Stromal cell of bone marrow (primary cell): ENCODE measurements around the gene SULT2B1.

Experiments
- DNase-seq: peaks from one replicate; pipeline ENCODE4 v3.0.0-alpha.2; 2012; ENCODE audit warnings: low read depth

Gene SULT2B1

DNA sequence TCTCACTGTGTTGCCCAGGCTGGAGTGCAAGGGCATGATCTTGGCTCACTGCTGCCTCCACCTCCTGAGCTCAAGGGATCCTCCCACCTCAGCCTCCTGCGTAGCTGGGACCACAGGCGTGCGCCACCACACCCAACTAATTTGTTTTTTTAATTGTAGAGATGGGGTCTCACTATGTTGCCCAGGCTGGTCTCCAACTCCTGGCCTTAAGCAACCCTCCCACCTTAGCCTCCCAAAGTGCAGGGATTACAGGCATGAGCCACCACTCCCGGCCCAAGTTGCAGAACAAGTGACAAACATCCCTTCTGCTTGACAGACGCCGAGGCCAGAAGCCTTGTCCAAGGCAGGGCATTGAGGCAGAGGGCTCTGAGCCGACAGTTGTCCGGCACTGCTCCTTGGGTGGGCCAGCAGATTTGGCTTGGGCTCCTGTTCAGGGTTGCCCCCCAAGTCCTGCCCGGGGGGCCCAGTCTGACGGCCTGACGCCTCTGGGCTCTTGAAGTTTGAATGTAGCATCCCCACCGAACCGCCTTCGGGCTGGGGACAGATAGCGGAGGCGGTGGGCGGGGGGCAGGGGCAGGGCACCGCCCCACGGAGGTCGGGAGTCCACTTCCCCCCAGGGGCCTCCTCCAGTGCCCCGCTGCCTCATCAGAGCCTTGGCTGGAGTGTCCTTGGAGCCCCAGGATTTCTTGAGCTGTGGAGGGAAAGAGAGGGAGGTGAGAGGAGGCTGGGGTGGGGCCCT, 48.9 kb downstream of the SULT2B1 start:
- DNase-seq, result no peak

DNA sequence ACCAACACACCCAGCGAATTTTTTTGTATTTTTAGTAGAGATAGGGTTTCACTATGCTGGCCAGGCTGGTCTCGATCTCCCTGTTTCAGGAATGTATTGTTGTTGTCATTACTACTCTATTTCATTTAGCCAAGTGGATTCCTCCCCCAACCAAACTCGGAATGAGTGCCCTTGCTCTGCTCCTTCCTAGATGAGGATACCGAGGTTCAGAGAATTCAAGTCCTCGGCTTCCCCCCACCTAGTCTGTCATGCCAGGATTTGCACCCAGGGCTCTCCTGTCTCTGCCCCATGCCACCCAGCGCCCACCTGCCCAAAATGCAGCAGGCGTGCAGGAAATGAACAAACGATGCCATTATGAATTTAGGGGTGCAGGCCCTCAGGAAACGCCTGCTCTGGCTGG, 51.0 kb downstream of the SULT2B1 start:
- DNase-seq, result no peak

DNA sequence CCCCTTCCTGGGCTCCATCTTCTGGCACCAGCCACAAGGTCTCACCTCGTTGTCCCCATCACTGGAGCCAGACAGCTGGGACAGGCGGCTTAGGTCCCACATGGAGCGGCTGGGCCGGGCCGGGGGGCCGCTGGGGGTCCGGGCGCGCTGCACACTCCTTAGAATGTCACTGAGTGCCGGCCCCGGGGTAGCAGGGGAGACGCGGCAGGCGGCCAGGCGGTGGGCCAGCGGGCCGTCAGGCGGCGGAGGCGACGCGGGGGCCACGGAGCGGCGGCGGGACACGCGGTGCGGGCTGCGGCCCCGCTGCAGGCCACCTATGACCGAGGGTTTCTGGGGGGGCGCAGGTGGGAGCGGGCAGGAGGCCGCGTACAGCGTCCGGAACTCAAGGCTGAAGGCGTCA, 51.5 kb downstream of the SULT2B1 start:
- DNase-seq, result no peak

DNA sequence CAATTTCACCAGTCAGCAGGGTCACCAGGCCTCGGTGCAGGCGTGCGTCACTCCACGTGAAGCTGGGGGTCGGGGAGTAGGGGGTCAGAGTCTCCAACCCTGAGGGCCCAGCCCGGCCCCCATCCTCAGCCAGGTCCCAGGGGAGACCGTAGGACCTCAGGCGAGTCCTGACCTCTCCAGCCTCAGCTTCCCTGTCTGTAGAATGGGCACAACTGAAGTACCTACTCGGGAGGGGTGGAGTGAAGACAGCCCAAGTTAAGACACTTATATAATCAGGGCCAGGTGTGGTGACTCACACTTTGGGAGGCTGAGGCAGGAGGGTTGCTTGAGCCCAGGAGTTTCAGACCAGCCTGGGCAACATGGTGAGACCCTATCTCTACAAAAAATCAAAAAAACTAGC, 51.9 kb downstream of the SULT2B1 start:
- no peak for DNase-seq

DNA sequence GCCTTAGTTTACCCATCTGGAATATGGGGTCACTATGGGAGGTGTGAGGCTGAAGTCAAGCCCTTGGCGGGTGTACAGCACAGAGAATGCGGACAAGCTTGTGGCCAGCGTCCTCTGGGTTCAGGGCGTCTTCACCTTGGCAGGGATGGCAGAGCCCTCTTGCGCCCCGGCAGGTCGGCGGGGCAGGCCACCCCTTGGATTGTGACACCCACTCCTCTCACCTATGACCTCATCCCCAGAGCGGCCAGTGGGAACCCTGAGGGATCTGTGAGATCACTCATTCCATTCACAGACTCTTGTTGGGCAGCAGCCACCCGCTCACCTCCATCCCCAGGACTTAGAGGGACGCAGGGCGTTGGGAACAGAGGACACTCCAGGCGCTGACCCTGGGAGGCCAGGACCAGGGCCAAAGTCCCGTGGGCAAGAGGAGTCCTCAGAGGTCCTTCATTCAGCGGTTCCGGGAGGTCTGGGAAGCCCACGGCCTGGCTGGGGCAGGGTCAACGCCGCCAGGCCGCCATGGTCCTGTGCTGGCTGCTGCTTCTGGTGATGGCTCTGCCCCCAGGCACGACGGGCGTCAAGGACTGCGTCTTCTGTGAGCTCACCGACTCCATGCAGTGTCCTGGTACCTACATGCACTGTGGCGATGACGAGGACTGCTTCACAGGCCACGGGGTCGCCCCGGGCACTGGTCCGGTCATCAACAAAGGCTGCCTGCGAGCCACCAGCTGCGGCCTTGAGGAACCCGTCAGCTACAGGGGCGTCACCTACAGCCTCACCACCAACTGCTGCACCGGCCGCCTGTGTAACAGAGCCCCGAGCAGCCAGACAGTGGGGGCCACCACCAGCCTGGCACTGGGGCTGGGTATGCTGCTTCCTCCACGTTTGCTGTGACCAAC, 54.7 kb downstream of the SULT2B1 start, which contains the start of gene SPACA4:
TSS of gene SPACA4 (plus strand) at position 280 of the 896 bp plus-strand sequence. CDS start at position 517, 237 bp downstream.
- no peak for DNase-seq

DNA sequence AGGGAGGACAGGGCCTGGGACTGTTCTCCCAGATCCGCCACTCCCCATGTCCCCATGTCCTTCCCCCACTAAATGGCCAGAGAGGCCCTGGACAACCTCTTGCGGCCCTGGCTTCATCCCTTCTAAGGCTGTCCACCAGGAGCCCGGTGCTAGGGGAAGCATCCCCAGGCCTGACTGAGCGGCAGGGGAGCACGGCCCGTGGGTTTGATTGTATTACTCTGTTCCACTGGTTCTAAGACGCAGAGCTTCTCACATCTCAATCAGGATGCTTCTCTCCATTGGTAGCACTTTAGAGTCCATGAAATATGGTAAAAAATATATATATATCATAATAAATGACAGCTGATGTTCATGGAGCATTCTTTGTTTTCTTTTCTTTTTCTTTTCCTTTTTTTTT, 55.4 kb downstream of the SULT2B1 start:
- DNase-seq, result no peak

DNA sequence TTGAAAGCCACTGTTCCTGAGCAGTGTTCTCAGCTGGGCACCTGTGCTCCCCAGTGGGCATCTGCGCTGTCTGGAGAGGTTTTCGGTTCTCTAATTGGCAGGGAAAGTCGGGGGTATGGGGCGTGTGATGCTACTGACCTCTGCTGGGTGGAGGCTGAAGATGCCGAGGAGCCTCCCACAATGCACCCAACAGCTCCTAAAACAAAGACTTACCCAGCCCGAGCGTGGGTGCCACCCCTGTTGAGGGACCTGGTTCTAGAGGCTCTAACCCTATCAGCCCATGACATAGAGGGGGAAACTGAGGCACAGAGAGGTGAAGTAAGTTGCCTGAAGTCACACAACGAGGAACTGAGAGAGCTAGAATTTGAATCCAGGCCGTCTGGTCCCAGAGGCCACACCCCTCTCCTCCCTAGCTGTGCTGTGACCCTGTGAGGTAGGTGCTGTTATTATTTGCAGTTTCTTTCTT, 56.9 kb downstream of the SULT2B1 start:
- no peak for DNase-seq

DNA sequence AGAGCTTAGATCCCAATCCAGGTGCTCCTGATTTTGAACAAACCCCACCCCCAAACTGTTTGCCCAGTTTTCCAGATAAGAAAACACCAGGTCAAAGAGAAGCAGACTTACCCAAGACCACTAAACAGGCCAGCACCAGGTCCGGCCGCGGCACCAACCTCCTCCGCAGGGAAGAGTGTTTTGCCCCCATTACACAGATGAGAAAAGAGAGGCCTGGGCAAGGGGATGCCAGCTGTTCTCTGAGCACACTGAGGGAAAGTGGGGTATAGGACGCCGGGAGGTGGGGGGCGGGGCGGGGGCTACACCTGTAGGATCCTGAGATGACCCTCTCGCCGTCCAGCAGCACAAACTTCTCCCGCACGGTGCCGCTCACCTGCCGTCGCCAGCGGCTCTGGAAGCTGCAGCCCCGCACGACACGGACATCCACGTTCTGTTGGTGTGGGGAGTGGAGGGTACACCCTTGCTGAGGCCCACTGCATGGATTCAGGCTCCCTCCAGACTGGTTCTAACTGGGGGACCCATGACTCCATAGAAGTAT, 57.7 kb downstream of the SULT2B1 start:
- no peak for DNase-seq

DNA sequence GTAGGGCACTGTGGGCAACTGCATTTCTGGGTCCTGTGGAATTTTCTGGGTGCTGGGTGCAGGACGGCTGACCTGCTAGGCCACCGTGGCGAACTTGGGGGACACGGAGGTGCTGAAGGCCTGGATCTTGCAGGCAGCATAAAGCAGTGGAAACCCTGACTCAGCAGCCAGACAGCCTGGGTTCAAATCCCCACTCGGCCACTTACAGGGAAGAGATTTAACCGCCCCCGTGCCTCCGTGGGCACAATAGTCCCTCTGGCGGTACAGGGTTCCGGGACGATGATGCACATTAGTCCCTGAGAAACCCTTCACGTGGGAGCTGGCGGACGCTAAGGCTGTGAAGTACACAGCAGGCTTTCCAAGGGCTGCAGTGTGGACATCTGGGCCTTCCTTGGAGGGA, 59.9 kb downstream of the SULT2B1 start:
- no peak for DNase-seq

DNA sequence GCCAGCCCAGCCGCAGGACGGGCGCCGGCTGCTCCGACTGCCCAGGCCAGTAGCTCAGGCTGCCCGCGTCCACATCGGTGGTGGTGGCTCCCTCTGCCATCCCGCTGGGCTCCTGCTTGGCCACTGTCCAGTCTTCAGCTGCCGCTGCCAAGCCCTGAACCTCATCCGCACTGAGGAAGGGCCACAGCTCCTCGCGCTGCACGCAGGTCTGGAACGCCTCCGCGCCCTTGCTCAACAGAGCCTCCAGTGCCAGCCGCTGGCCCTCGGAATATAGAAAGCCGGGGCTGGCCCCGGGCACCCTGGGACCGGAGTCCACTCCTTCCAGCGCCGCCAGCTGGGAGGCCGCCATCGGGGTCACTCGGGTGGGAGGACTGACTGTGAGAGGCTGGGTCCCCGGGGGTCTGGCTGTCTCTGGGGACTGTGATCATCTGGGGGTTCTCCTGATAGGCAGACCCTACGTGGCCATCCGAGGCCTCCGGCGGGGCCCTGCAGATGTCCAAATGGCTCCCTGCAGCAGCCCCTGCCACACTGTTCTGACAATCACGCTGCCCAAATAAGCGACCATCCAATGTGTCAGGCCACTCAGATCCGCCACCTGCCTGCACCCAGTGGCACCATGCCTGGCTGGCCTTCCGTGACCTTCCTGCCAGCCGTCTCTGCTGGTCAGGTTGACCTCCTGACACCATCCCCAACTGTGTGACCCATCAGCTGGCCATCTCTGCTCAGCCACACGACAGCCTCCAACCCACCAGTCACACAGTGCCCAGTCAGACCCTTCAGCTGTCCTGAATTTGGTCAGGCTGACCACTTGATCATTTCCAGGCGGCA, 61.3 kb downstream of the SULT2B1 start:
- no peak for DNase-seq

DNA sequence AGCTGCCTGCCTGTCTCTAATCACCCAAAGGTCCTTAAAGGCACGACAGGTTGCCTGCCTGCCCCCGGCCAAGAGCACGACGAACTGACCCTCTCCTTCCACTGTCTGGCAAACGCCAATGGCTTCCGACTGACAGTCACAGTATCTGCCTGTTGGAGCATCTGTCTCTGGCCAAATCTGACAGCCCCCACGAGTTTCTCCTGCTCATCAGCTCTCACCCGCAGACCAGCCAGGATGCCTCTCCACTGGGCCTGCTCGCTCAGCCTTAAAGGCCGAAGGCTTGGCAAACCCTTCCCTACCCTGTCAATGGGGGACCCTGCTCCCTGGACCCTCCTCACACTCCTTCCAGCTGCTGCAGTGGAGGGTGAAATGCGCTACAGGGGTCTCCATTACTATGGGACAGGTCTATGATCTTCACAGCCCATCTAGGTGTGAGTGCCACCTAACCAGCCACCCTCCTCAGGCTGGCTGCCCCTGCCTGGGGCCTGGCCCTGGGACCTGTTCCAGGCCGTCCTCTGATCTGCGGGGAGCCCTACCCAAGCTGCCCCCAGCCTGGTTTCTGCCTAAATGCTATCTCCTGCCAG, 62.0 kb downstream of the SULT2B1 start:
- DNase-seq, result no peak

DNA sequence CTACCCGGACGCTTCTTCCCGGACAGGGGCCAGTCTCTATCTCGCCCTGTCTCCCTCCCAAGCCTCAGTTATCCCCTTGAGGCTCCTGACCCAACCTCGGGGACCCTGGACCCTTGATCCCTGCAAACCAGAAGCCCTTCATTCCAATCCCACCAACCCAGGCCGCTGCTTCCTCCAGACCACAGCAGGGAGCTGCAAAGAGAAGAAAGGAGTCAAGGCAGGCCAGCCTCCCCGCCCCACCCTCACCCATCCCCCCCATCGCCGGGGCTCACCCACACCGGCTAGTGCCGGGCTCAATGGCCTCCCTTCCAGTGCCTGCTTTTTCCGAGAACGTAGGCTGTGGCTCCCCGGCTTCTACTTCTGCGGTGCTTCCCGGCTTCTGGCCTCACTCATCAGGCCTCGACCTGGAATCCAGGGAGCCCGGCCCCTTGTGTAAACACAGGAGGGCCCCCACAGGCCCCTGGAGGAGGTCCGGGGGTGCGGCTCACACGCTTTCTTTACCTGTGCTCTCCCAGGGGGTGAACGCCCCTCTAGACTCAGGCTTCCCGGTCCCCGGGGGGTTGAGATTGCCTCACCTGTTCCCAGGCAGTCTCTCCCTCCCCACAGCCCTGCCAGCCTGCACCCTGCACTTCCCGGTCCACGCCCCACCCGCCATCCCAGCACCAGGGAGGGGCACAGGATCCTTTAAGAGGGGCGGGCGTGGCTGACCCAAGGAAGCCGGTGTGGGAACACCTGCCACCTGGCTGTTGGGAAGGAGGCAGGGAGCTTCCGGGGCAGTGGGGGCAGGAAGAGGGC, 62.7 kb downstream of the SULT2B1 start, which contains the start of gene FAM83E:
TSS of gene FAM83E (minus strand) at position 641 of the 795 bp plus-strand sequence. CDS start 1,704 bp downstream, outside the sequence.
- no peak for DNase-seq

DNA sequence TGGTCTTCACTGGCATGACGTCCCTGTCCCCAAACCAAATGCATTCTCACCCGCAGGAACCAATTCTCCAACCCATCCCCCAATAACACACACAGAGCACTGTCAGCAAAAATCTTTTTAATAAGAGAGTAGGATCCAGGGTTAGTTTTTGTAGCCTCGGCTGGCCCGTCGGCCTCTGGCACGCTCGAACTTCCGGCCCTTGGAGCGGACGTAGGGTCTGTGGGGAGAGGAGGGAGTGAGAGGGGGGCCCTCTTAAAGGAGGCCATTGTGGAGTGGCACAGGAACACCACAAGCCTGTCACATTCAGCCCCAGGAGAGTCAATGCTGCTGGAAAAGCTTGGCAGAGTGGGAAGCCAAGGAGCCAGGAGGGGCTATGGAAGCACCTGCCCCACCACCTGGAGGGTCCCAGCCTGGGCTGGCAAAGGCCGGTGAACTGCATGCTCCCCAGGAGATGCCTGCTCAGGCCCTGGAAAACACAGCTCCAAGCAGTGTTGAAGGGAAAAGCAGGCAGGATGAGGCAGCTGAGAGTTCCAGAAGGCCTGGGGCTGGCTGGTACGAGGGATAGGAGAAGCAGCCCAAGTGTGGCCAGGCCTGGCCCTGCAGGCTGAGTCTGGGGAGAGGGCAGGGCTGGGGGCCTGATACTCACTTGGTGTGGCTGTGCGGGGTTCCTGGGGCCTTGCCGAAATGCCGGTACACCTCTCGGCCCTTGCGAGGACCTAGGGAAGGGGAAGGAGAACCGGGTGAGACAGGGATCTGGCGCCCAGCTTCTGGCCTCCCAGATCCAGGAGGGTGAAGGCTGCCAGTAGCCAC, 63.5 kb downstream of the SULT2B1 start:
- DNase-seq, result no peak

DNA sequence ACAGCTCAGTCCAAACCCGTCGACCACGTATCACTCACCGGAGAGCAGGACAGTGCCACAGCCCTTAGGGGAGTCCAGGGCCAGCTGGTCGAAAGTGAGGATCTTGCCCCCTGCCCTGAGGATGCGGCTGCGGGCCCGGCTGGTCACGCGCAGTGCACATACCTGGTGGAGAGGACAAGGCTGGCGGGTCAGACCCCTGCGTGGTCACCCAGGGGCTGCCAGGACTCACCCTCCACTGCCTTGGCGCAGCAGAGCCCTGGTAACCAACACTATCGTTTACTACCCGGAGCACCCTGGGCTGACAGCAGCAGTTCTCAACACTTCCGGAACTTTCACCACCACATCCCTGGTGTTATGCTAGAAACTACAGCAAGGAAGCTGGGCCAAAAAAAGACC, 64.1 kb downstream of the SULT2B1 start:
- no peak for DNase-seq

DNA sequence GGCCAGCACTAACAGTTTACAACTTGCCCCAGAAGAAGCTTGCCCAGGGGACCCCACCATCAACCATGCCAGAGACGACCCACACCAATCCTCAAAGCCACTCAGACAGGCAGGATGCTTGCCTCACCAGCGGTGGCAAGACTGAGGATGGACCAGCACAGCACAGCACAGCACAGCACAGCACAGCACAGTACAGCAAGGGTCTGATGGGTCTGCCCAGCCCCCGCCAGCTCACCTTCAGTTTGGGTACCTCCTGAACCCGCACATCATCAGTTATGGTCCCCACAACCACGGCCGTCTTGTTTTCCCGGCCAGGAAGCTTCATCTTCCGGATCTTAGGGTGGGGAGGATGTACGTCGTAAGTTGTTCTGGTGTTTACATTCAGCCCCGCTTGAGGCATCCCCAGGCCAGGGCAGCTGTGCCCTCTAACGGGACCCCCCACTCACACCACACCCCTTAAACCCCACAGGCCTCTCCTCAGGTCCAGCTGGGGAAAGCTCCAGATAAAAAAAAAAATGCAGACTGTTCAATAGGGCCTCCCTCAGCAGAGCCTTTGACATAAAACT, 64.6 kb downstream of the SULT2B1 start:
- no peak for DNase-seq

DNA sequence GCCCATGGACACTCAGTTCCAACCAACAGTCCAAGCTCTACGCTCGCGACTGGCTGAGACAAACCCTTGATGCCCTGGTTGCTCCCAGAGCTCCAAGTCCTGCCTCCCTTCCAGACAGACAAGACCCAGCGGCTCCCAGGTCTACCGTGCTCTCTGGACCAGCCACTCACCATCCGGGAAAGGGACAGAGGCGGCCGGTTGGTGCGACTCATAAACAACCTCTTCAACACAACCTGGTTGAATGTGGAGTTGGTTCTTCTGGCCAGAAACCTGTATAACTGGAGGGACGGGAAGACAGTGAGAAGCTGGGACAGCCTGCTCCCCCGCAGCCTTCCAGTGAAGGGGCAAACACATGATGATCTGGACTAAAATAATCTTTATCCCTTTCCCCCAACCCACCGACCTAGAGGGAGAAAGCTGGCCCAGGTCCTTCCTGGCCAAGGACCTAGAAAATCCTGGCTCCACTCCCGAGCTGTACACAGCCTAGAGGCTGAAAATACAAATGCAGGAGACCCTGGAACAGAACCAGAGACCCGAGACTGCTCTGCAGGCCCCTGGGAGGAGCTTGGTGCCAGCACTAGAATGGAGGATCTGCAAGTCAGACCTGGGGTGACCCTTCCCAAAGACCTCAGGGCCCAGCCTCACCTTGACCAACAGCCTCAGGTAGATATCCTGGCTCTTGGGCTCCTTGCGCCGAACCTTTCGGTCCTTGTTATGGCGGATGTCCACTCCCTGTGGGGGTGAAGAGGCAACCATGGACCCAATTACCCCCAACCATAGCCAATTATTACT, 65.4 kb downstream of the SULT2B1 start:
- no peak for DNase-seq

DNA sequence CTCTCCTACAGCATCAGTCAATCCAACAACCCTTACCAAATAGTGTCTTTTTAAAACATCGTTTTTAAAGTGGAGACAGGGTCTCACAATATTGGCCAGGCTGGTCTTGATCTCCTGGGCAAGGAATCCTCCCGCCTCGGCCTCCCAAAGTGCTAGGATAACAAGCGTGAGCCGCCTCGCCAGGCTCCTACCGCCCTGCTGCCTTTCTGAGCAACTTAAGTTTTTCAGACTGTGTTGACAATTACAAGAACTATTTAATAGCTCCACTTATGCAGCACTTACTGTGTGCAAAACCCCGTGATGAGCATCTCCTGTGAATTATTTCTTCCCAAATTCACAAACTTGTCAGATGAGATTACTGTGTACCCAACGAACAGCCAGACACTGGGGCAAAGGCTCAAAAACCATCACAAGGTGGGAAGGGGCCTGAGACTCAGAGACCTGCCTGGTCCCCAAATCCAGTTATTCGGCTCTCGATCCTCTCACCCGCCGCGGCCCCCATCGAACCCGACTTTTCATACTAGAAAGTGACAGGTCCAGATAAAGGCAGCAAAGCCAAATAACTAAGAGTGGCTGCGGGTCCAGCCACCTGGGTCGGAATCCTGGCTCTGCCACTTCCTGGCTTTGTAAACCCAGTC, 66.4 kb downstream of the SULT2B1 start:
- no peak for DNase-seq
